ENCODE measurements around the gene SHISA6.

SHISA6 gene

DNA sequence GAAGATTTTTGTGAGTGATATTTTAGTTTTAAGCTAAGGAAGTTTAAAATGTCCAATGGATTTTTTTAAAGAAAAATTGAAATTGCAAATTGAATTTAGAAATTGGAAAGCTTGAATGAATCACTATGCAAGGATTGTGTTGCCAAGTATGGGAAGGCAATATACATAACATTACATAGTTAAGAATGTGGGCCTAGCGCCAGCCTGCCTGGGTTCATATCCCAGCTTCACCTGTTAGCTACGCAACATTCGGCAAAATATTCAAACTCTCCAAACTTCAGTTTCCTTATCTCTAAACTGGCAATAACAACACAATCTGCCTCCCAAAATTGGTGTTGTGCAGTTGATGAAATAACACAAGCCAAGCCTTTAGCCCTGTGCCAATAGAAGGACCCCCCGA is 306.8 kb downstream of the SHISA6 start:
- H3K36me3 ChIP-seq (ENCODE audit: insufficient read depth, low read length) = no peaks in the 10 kb centered on the region
- no peaks in the 10 kb centered on the region for H3K9me3 ChIP-seq (ENCODE audit: control insufficient read depth, insufficient read depth, low read length)
- no peaks in the 10 kb centered on the region for H3K4me1 ChIP-seq (ENCODE audit: insufficient read depth, low read length)
- no peak overlapping the region for H3K9ac ChIP-seq (ENCODE audit: low read depth, low read length)

DNA sequence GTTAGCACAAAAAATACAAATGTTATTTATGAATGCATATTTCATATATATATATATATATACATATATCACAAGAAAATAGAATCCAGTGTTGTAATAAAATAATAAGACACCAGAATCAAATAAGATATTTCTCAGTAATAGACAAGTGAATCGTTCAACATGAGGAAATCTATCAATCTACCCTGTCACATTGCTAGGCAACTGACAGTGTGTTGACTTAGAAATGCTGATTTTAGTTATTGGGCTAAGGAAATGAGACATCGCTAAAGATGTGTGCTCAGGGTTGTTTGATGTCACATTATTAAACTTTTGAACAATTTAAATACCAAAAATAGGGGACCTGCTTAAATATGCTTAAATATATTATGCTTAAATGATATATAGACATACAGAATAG is 307.4 kb downstream of the SHISA6 start:
- no peak overlapping the region for H3K9ac ChIP-seq (ENCODE audit: low read depth, low read length)
- no peaks in the 10 kb centered on the region for H3K9me3 ChIP-seq (ENCODE audit: control insufficient read depth, insufficient read depth, low read length)
- H3K4me1 ChIP-seq (ENCODE audit: insufficient read depth, low read length) = no peaks in the 10 kb centered on the region
- H3K36me3 ChIP-seq (ENCODE audit: insufficient read depth, low read length) = no peaks in the 10 kb centered on the region

DNA sequence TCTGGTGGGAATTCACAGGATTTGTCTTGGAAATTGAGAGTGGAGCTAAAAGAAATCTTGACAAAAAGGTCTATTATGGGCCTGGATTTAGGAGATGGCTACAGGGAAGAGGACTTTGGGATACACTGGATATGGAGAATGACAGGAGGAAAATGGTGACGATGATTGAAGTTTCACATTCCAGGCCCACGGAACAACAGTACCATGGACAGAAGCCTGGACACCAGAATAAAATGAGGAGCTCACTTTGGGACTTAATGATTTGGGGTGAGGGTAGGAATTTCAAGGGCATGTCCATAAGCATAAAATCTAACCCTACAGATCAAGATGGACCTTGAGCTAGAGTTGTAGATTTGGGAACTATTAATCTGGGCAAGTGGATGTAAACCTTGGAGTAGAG is 309.4 kb downstream of the SHISA6 start:
- Histone ChIP-seq H3K36me3 (ENCODE audit: insufficient read depth, low read length) (no peaks in the 10 kb centered on the region), H3K9ac (ENCODE audit: low read depth, low read length) (no peak overlapping the region), H3K9me3 (ENCODE audit: control insufficient read depth, insufficient read depth, low read length) (no peaks in the 10 kb centered on the region), H3K4me1 (ENCODE audit: insufficient read depth, low read length) (no peaks in the 10 kb centered on the region)

- no peaks in the 10 kb centered on the region for H3K36me3 ChIP-seq (ENCODE audit: insufficient read depth, low read length)
- no peaks in the 10 kb centered on the region for H3K4me1 ChIP-seq (ENCODE audit: insufficient read depth, low read length)
- H3K9ac ChIP-seq (ENCODE audit: low read depth, low read length) = no peak overlapping the region
- H3K9me3 ChIP-seq (ENCODE audit: control insufficient read depth, insufficient read depth, low read length) = no peaks in the 10 kb centered on the region
Observed at GRCh38 chr17:11551442-11551841, 310.4 kb downstream of the SHISA6 start.

GRCh38 chr17:11553135-11553534 is 312.1 kb downstream of the SHISA6 start:
- H3K4me1 ChIP-seq (ENCODE audit: insufficient read depth, low read length) = no peaks in the 10 kb centered on the region
- no peaks in the 10 kb centered on the region for H3K36me3 ChIP-seq (ENCODE audit: insufficient read depth, low read length)
- no peak overlapping the region for H3K9ac ChIP-seq (ENCODE audit: low read depth, low read length)
- H3K9me3 ChIP-seq (ENCODE audit: control insufficient read depth, insufficient read depth, low read length) = no peaks in the 10 kb centered on the region

DNA sequence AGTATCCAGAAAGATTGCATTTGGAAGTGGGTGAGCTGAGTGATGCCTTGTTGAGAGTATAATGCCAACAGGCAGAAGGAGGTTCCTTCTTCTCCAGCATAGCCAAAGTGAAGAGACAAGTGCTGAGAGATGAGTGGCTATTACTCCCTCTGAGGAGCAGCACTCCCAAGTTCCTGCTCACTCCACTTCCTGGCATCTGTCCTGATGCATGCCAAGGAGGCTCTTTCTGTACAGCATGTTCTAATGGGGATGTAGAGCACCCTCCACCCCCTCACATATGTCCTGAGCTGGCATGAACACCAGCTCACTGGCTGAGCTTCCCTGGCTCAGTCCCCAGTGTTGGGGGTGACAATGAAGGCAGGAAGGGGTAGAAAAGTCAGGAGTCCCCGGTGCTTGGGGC is 313.0 kb downstream of the SHISA6 start:
- Histone ChIP-seq H3K4me1 (ENCODE audit: insufficient read depth, low read length) (no peaks in the 10 kb centered on the region), H3K9ac (ENCODE audit: low read depth, low read length) (no peak overlapping the region), H3K36me3 (ENCODE audit: insufficient read depth, low read length) (no peaks in the 10 kb centered on the region), H3K9me3 (ENCODE audit: control insufficient read depth, insufficient read depth, low read length) (no peaks in the 10 kb centered on the region)

DNA sequence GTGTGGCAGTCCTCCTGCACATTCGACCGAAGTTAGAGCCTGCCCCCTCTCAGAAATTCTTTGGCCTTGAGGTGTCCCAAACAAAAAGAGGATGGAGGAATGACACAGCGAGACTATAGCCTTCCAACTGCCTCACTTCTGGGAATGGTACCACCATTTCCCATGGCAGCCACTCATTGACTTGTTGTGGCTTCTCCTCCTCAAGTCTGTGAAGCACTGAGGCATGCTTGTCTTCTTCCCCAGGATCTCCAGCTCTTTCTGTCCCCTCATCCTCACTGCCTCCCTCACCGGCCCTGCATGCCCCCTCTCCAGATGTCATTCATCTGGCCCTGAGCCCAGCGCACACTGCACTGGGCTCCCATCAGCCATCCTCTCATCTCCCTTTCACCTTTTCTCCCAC is 313.5 kb downstream of the SHISA6 start:
- Histone ChIP-seq H3K9ac (ENCODE audit: low read depth, low read length) (no peak overlapping the region), H3K36me3 (ENCODE audit: insufficient read depth, low read length) (no peaks in the 10 kb centered on the region), H3K4me1 (ENCODE audit: insufficient read depth, low read length) (no peaks in the 10 kb centered on the region), H3K9me3 (ENCODE audit: control insufficient read depth, insufficient read depth, low read length) (no peaks in the 10 kb centered on the region)

GRCh38 chr17:11555530-11555929 is 314.5 kb downstream of the SHISA6 start:
- no peaks in the 10 kb centered on the region for H3K4me1 ChIP-seq (ENCODE audit: insufficient read depth, low read length)
- H3K9me3 ChIP-seq (ENCODE audit: control insufficient read depth, insufficient read depth, low read length) = no peaks in the 10 kb centered on the region
- H3K9ac ChIP-seq (ENCODE audit: low read depth, low read length) = no peak overlapping the region
- no peaks in the 10 kb centered on the region for H3K36me3 ChIP-seq (ENCODE audit: insufficient read depth, low read length)

- Histone ChIP-seq H3K4me1 (ENCODE audit: insufficient read depth, low read length) (no peaks in the 10 kb centered on the region), H3K9me3 (ENCODE audit: control insufficient read depth, insufficient read depth, low read length) (no peaks in the 10 kb centered on the region), H3K9ac (ENCODE audit: low read depth, low read length) (no peak overlapping the region), H3K36me3 (ENCODE audit: insufficient read depth, low read length) (no peaks in the 10 kb centered on the region)
Observed at GRCh38 chr17:11557727-11558452, 316.9 kb downstream of the SHISA6 start.

DNA sequence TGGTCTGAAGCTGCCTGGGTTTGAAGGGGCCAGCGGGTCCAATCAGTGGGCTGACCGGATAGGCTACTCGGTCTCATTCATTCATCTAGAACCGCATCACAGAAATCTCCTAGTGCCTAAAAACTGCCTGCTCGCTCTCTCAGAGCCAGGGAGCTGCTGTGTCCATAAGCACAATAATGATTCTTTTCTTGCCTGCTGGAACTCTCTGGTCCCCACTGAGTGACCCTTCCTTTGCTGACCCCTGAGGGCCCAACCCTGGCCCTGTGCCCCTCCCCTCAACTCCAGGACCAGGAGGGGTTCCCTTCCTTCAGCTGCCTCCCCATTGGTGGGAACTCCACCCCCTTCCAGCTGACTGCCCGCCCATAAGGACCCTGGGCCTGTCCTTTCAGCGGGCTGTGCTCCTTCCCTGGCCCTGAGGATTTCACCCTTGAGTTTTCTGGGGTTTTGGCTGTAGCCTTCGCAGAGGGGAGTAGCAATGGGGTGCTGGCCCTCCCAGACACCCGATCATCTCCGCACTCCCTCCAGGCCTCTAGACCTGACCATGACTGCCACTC is 317.7 kb downstream of the SHISA6 start:
- Histone ChIP-seq H3K9ac (ENCODE audit: low read depth, low read length) (no peak overlapping the region), H3K4me1 (ENCODE audit: insufficient read depth, low read length) (no peaks in the 10 kb centered on the region), H3K9me3 (ENCODE audit: control insufficient read depth, insufficient read depth, low read length) (no peaks in the 10 kb centered on the region), H3K36me3 (ENCODE audit: insufficient read depth, low read length) (no peaks in the 10 kb centered on the region)

GRCh38 chr17:11559601-11560000 is 318.6 kb downstream of the SHISA6 start:
- Histone ChIP-seq H3K9me3 (ENCODE audit: control insufficient read depth, insufficient read depth, low read length) (no peaks in the 10 kb centered on the region), H3K36me3 (ENCODE audit: insufficient read depth, low read length) (no peaks in the 10 kb centered on the region), H3K9ac (ENCODE audit: low read depth, low read length) (no peak overlapping the region), H3K4me1 (ENCODE audit: insufficient read depth, low read length) (no peaks in the 10 kb centered on the region)

- H3K4me1 ChIP-seq (ENCODE audit: insufficient read depth, low read length) = no peaks in the 10 kb centered on the region
- no peaks in the 10 kb centered on the region for H3K36me3 ChIP-seq (ENCODE audit: insufficient read depth, low read length)
- H3K9me3 ChIP-seq (ENCODE audit: control insufficient read depth, insufficient read depth, low read length) = no peaks in the 10 kb centered on the region
- no peak overlapping the region for H3K9ac ChIP-seq (ENCODE audit: low read depth, low read length)
Observed at GRCh38 chr17:11561281-11561680, 320.3 kb downstream of the SHISA6 start.

DNA sequence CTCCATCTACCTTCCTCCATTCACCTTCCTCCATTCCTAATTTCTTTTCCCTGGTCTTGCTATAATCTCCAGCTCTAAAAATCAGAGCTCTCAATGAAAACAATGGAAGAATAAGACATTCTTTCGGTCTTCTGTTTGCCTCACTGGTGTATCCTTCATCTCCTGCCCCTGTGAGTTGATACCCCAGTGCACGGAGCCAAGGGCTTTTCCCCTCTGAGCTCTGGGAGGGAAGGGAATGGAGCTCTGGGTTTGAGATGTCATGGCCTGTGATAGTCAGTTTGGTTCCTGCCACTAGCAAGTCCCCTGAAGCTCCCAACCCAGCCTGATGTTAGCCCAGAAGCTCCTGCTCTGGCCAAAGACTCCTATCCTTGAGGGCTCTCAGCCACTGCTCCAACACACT is 320.7 kb downstream of the SHISA6 start:
- Histone ChIP-seq H3K36me3 (ENCODE audit: insufficient read depth, low read length) (no peaks in the 10 kb centered on the region), H3K9me3 (ENCODE audit: control insufficient read depth, insufficient read depth, low read length) (no peaks in the 10 kb centered on the region), H3K4me1 (ENCODE audit: insufficient read depth, low read length) (no peaks in the 10 kb centered on the region), H3K9ac (ENCODE audit: low read depth, low read length) (no peak overlapping the region)

GRCh38 chr17:11564589-11565380 is 323.8 kb downstream of the SHISA6 start:
- Histone ChIP-seq H3K9ac (ENCODE audit: low read depth, low read length) (no peak overlapping the region), H3K9me3 (ENCODE audit: control insufficient read depth, insufficient read depth, low read length) (no peaks in the 10 kb centered on the region), H3K36me3 (ENCODE audit: insufficient read depth, low read length) (no peaks in the 10 kb centered on the region), H3K4me1 (ENCODE audit: insufficient read depth, low read length) (no peaks in the 10 kb centered on the region)

DNA sequence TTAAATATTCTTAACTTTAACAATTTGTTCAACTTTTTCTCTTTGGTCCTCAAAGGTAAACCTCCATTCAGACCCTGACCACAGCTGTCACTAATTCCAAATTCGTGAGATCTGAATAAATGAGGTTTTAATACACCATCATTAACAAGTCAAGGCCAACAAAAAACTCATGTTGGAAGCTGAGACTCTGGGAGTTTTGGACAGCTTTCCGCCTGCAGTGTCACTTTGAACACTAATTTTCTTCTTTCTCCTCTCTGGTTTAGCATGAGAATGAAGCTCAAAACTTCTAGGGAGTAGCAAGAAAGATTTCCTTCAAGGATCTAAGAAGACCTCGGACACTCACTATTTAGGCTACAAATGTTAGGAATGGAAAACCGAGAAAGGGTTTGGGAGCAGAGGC is 324.6 kb downstream of the SHISA6 start:
- no peaks in the 10 kb centered on the region for H3K9me3 ChIP-seq (ENCODE audit: control insufficient read depth, insufficient read depth, low read length)
- no peaks in the 10 kb centered on the region for H3K4me1 ChIP-seq (ENCODE audit: insufficient read depth, low read length)
- H3K36me3 ChIP-seq (ENCODE audit: insufficient read depth, low read length) = no peaks in the 10 kb centered on the region
- no peak overlapping the region for H3K9ac ChIP-seq (ENCODE audit: low read depth, low read length)
